Epithelial cell of esophagus (primary cell): ENCODE results near the gene ALKBH5.
A peak's percentile ranks its signal among the peaks of the same experiment; 100 is the strongest.

Source experiments
- DNase-seq: peaks from one replicate; pipeline ENCODE4 v3.0.0; 2010; ENCODE audit warnings: low read depth
- H3K4me3 ChIP-seq: 2 replicates; pipeline ENCODE4 v1.5.1; 2011; ENCODE audit warnings: mild to moderate bottlenecking, low read length, control low read depth
- TF ChIP-seq, protein P1 (sequence below): IDR thresholded peaks from 2 replicates; pipeline ENCODE4 v1.5.1; 2011; ENCODE audit warnings: low read depth, mild to moderate bottlenecking, low read length, control low read depth, inconsistent platforms; ENCODE audit not compliant: insufficient read depth; ENCODE audit errors: missing control alignments

ALKBH5 gene

DNA sequence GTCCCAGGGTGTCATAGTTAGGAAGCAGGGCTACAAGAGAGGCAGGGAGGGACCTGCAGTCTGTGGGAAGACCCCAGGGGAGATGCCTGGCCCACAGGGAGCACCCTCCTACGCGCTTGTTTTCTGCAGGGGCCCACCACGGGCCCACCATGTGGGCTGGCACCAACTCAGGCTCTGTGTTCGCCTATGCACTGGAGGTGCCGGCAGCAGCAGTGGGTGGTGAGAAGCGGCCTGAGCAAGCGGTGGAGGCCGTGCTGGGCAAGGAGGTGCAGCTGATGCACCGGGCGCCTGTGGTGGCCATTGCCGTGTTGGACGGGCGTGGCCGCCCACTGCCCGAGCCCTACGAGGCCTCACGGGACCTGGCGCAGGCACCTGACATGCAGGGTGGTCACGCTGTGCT is 56.8 kb downstream of the ALKBH5 start:
- no peak overlapping the region for H3K4me3 ChIP-seq
- no peak for DNase-seq
- TF ChIP-seq, protein P1, sequence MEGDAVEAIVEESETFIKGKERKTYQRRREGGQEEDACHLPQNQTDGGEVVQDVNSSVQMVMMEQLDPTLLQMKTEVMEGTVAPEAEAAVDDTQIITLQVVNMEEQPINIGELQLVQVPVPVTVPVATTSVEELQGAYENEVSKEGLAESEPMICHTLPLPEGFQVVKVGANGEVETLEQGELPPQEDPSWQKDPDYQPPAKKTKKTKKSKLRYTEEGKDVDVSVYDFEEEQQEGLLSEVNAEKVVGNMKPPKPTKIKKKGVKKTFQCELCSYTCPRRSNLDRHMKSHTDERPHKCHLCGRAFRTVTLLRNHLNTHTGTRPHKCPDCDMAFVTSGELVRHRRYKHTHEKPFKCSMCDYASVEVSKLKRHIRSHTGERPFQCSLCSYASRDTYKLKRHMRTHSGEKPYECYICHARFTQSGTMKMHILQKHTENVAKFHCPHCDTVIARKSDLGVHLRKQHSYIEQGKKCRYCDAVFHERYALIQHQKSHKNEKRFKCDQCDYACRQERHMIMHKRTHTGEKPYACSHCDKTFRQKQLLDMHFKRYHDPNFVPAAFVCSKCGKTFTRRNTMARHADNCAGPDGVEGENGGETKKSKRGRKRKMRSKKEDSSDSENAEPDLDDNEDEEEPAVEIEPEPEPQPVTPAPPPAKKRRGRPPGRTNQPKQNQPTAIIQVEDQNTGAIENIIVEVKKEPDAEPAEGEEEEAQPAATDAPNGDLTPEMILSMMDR: no peak

DNA sequence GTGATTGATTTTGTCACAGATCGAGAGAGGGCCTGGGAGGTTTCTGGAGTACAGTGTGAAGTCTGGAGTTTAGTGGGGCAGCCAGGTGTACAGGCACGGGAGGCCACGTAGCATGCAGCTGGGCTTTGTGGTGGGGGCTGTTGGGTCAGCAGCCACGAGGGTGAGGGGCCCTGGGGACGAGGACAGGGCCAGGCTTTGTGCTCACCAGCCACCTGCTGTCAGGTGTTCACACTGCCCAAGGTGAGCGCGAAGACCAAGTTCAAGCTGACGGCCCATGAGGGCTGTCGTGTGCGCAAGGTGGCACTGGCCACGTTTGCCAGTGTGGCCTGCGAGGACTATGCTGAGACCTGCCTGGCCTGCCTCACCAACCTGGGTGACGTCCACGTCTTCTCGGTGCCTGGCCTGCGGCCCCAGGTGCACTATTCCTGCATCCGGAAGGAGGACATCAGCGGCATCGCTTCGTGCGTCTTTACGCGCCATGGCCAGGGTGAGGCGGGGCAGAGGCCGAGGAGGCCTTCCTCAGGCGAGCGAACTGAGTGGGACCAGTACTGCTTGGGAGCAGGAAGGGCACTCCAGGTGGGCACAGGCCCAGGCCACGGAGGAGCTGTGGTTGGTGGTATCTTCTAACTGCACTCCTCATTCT is 57.7 kb downstream of the ALKBH5 start:
- no peak overlapping the region for H3K4me3 ChIP-seq
- TF ChIP-seq, protein P1: no peak
- DNase-seq: no peak

DNA sequence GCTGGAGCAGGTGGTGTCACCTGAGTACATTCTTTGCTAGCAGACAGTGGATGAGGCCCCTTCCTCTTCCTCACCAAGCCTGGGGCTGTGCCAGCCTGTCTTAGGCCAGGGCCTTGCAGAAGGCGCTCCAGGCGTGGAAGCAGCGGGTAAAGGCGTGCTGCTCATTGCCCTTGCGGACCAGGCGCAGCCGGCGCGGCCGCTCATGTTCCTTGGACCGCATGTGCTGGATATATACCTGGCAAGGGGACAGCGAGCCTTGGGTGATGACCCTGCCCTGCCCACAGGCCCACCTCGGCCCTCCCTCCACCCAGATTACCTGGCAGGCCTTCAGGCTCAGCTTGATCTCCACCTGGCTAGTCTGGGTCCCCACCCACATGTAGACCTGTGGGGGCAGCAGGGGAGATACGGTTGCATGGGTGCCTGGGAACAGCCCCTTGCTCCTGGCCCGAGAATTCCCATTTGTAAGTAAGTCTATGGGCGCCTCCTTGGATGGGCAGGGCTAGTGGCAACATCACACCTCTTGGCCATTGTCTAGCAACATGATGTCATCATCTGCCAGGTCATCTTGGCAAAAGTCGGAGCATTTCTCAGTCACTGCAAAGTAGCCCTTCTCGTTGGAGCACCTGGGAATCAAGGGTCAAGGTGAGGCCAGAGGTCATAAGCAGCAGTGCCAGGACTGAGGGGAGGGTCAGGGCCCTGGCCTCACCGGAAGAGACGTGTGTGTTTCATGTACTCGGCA is 61.6 kb downstream of the ALKBH5 start:
- no peak overlapping the region for H3K4me3 ChIP-seq
- TF ChIP-seq, protein P1: no peak
- no peak for DNase-seq

DNA sequence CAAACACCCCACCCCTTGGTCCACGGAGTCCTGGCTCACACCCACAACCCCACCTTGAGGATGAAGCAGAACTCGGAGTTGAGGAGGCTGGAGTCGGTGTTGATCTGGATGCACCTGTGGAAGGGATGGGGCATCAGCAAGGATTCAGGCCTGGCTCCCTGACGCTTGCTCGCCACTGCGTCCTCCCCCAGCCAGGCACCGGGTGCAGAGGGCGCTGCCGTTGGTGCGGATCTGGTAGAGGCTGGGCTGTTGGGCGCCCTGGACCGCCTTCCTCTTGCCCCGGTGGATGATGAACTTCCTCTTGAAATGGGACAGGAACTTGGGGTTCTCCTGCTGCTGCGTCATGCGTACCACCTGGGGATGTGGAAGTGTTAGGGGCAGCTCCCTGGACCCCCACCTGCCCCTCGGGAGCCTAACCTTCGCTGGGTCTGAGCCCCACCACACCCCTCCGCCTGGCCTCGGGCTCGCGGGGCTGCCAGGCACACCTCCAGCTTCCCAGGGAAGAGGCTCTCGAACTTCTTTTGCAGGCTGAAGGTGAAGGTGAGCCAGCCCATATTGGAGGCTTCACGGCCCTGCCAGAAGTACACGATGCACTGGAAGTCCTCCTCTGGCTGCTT is 62.6 kb downstream of the ALKBH5 start:
- DNase-seq: no peak
- peak overlapping the region; percentile 7 for H3K4me3 ChIP-seq
- TF ChIP-seq, protein P1: no peak

DNA sequence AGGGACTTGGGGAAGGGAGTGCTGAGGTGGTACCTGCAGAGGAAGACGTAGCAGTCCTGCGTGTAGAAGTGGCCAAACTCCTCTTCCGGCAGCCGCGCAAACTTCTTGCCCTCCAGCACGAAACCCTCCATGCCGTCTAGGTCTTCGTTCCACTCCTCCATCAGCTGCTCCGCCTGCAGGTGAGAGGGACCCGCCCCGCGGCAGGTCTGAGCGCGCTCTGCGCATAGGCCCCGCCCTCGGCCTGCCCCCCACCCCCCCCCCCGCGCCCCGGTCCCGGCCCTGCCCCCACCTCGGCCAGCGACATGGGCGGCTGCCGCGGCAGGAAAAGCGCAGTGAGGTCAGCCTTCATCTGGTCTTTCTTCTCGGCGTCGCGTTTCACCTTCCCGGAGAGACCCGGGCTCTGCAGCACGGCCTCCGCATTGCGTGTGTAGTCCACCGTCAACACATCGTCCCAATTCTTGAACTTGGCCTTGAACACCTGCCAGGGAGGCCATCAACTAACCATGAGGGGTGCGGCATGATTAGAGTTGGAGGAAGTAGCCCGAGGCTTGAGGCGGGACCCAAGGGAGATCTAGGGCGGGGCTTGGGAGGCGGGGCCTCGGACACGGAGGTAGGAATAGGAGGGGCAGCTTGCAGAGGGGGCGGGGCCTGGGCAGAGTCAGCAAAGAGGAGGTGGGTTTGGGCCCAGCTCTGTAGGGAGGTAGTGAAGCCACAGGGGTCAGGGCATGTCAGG is 63.4 kb downstream of the ALKBH5 start:
- H3K4me3 ChIP-seq: peak overlapping the region; percentile 7
- TF ChIP-seq, protein P1: no peak
- DNase-seq: peak; percentile 94

DNA sequence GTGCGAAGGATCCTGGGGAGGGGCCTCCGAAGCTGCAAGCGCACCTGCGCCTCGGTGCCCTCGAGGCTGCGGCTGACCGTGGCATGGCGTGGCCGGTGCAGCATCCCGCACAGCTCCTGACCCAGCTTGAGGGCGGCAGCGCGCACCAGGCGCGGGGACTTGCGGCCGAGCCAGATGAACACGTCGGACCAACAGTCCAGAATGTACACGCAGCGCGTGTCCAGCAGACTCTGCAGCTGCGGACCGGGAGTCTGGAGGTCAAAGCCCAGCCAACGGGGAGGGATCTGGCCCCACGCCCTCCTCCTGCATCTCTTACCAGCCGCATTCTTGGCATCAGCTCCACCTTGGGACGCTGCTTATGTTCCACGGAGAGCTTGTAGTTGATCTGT is 64.0 kb downstream of the ALKBH5 start:
- no peak overlapping the region for H3K4me3 ChIP-seq
- no peak for DNase-seq
- TF ChIP-seq, protein P1: no peak
